Right lobe of liver (tissue), 4 donors: Measurements from ENCODE around the gene BEND6.

ENCODE experiments used
- POLR2A ChIP-seq: fragments of 450-650 bp; IDR thresholded peaks from one replicate; pipeline ENCODE4 v1.6.1; 2017; ENCODE audit warnings: antibody characterized with exemption, mild to moderate bottlenecking
- TF ChIP-seq, protein P1 (sequence below), 4 donors: fragments of 200-600 bp in 3 of 4; fragments of 450-650 bp in 1 of 4; IDR thresholded peaks; one replicate each; pipeline versions ENCODE4 v1.5.1 to v1.8.0; 2016 to 2022; ENCODE audit warnings: antibody characterized with exemption in 4 of 4, mild to moderate bottlenecking in 2 of 4
- donor health status: DM: no; HTN: no; CAD: no.
- donor health status: DM: no; HTN: no; CAD: no.
- donor health status: DM: no; HTN: yes; CAD: no.

- TF ChIP-seq, protein P1, sequence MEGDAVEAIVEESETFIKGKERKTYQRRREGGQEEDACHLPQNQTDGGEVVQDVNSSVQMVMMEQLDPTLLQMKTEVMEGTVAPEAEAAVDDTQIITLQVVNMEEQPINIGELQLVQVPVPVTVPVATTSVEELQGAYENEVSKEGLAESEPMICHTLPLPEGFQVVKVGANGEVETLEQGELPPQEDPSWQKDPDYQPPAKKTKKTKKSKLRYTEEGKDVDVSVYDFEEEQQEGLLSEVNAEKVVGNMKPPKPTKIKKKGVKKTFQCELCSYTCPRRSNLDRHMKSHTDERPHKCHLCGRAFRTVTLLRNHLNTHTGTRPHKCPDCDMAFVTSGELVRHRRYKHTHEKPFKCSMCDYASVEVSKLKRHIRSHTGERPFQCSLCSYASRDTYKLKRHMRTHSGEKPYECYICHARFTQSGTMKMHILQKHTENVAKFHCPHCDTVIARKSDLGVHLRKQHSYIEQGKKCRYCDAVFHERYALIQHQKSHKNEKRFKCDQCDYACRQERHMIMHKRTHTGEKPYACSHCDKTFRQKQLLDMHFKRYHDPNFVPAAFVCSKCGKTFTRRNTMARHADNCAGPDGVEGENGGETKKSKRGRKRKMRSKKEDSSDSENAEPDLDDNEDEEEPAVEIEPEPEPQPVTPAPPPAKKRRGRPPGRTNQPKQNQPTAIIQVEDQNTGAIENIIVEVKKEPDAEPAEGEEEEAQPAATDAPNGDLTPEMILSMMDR (IDR thresholded peaks at IDR 0.05): no peak
- TF ChIP-seq POLR2A: no peak
These were observed 43.1 kb upstream of the BEND6 start for GRCh38 chr6:56911847-56912246.
